SKM-1 (cell line): ENCODE measurements around the gene PDGFA.
"Not testable (repeated sequence)": the region's sequence is repeated elsewhere in the genome, so short reads cannot be mapped to it uniquely, and the experiment has no call there.

Source experiments
- DNase-seq: peaks from one replicate; lab custom pipeline; 2025; ENCODE audit not compliant: unreplicated experiment; lab: John Stamatoyannopoulos, UW

PDGFA gene

DNA sequence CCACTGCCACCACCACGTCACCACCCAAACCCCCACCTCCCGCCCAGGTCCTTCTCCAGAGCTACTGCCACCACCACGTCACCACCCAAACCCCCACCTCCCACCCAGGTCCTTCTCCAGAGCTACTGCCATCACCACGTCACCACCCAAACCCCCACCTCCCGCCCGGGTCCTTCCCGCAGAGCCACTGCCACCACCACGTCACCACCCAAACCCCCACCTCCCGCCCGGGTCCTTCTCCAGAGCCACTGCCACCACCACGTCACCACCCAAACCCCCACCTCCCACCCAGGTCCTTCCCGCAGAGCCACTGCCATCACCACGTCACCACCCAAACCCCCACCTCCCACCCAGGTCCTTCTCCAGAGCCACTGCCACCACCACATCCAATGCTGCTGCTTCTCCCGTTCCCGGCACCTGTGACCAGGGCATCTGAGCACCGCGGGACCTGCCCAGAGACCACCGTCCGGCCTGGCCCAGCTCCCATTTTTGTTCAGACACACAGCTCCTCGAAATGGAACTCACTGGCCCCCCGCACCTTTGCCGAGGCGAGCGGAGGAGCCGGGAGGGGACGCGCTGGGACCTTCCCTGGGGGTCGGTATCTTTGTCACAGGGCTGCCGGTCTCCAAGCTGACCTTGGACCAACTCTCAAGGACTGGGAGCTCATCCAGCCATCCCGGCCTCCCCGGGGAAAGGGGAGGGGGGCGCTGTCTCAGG, 32.7 kb upstream of the PDGFA start:
- not testable (repeated sequence) for DNase-seq

DNA sequence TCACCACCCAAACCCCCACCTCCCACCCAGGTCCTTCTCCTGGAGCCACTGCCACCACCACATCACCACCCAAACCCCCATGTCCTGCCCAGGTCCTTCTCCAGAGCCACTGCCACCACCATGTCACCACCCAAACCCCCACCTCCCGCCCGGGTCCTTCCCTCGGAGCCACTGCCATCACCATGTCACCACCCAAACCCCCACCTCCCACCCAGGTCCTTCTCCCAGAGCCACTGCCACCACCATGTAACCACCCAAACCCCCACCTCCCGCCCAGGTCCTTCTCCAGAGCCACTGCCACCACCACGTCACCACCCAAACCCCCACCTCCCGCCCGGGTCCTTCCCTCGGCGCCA, 31.9 kb upstream of the PDGFA start:
- DNase-seq, result not testable (repeated sequence)

DNA sequence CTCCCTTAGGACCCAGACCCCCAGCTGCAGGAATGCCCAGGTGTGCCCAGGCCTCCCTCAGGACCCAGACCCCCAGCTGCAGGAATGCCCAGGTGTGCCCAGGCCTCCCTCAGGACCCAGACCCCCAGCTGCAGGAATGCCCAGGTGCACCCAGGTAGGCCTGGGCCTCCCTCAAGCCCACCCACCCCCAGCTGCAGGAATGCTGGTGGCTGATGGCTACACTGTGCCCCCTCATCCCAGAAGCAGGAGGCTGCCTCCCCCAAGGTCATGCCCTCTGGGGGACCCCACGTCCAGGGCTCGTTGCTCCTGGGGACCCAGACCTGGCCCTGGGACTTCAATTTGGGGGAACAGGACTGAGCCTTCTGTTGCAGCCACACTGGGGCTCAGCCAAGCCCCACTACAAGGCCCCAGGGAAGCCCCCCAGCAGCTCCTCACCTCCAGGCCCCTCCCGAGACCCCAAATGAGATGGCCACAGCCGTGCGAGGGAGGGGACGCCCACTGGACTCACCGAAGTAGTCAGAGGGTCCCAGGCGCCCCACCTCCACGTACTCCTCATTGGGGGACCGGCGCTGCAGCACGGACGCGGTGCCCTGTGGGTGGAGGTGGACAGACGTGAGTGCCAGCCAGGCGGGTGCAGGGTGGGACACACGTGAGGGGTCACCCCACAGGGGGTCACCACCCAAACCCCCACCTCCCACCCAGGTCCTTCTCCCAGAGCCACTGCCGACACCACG, 31.4 kb upstream of the PDGFA start:
- no peak for DNase-seq

DNA sequence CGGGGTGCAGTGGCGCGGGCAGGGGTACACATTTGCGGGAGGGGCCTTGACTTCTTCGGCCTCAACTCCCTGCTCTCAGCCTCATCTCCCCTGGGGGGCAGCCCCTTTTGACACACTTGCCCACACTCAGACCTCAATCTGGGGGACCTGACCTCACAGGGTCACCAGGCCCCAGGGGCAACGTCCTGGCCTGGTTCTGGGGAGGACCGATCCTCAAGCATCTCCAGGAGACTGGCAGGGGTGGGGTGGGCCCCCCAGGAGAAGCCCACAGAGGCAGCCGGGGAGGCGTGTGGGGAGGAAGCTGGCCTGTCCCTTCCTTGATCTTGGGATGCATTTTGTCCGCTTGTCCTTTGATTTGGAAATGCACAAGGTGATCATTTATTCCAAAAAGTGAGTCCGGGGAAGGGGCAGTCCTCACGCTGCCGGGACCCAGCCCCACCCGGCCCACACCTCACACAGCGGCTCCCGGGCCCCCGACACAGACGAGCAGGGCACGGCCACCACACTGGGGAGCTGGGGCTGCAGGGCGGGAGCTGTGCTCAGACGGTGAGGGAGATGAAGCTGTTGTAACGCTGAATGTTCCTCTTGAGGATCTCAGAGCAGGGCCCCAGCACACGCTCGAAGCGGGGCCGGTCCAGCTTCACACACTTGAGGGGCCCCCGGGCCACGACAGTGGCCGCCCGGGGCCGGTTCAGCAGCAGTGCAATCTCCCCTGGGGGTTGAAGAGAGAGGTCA, 30.4 kb upstream of the PDGFA start:
- no peak for DNase-seq

DNA sequence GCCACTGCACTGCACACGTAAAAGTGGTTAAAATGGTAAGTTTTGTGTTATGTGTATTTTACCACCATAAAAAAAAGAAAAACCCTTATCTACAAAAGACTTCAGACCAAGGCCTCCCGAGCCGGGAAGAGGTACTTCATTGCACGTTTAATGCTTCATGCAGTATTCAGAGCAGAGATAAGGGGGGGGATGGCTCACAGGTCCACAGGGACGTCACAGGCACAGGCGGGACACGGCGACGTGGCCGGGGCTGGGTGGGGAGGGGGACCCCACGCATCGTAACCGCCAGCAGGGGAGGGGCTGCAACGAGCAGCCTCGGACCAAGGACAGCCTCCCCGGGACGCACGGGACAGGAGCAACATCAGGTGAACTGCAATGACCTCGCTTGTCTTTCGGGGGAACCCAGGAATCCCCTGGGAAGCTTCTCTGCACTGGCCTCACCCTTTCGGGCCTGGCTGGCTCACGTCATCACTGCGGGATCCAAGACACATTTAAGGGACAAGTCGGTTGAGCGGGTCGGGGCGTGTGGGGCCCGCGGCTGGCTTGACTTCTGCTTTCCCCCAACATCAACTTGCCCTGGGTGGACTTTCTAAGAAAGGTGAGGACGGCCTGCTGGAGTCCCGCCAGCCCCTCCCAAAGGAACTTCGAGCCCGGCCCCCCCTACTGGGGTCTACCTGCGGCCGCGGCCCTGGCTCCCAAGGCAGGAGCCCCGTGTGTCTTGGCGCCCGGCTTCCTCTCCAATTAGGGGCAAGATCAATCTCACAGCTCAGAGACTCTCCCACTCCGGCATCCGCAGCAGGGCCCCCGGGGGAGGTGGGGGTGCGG, 29.6 kb upstream of the PDGFA start:
- no peak for DNase-seq

DNA sequence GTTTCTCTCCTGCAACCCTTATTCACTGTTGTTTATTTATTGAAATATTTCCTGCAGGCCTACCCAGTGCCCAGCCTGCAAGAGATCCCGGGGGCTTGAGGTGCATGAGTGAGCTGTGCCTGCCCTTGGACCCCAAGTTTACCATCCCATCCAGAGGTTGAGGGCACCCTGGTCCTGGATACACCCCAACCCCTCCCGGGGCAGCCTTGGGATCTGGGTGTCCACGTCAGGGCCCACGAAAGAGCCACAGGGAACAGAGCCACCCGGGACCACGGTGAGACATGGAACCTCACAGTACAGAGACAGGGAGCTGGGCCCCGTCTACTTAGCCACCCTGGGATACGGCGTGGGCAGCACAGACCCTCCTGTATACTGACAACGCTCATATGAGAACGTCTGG, 28.8 kb upstream of the PDGFA start:
- no peak for DNase-seq

DNA sequence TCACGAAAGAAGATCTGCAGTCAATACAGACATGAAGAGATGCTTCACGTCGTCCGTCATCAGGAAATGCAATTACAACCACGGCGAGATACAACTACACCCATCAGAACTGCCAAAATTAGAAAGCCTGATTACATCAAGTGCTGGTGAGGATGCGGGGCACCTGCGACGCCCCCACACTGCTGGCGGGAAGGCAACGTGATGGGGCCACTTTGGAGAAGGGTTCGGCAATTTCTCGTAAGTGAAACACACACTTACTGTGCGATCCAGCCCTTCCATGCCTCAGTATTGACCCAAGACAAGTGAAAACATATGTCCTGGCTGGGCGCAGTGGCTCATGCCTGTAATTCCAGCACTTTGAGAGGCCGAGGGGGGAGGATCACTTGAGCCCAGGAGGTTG, 25.8 kb upstream of the PDGFA start:
- DNase-seq, result no peak

DNA sequence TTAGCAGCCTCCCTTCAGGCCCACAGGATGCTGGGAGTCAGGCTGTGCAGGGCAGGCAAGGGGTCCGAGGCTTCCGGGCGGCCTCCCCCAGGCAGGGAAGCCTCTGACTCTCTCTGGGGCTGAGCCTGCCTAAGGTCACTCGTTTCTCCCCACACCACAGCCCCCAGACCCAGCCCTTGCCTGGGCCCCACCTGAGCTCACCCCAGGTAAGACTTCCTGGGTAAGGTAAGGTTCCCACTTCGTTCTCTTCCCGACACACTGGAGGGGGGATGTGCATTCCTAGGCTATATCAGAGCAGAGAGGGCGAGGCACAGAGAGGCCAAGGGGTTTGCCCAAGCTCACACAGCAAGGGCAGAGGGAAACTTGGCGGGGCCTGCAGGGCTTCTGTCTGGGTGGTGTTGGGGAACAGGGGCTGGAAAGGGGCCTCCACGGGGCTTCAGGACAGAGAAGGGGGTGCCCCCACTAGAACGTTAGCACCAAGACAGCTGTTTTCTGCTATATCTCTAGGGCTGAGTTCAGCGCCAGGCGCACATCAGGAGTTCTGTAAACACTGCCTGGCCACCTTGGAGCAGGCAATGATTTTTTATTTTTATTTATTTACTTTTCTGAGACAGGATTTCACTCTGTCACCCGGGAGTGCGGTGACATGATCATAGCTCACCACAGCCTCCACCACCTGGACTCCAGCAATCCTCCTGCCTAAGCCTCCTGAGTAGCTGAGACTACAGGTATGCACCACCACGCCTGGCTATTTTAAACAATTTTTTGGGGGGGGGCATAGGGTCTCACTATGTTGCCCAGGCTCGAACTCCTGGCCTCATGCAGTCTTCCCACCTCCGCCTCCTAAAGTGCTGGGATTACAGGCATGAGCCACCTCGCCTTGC, 24.9 kb upstream of the PDGFA start:
- no peak for DNase-seq

DNA sequence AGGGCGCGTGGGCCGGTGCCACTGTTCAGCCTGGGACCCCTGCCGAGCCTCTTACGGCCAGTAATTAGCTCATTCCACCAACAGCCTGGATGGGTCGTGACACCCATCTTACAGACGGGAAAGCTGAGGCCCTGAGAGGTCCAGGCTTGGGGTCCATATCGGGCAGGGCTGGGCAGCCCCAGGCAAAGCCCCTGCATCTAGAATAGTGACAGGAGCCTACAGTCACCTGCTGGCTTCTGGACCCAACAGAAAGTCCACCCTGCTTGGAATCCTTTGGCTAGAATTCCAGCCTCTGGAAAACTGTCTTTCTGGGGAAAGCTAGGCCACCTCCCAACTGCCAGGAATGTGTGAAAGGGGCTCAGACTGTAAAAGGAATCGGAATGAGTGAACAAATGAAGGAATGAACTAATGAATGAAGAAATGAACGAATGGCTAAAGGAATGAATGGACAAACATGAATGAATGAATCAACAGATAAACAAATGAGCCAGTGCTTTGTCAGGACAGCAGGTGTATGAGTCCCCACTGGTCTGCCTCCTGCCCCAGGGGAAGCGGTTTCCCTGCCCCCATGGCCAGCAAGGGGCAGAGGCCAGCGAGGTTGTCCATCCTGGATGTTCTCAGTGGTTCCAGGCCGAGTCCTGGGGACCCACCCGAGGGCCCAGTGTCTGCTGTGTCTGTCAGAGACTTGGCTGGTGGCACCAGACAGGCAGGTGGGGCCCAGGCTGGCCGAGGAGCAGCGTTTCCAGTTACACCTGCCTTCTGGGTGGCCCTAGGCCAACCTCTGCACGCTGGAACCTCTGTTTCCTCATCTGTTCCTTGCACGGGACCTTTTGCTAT, 24.1 kb upstream of the PDGFA start:
- no peak for DNase-seq

DNA sequence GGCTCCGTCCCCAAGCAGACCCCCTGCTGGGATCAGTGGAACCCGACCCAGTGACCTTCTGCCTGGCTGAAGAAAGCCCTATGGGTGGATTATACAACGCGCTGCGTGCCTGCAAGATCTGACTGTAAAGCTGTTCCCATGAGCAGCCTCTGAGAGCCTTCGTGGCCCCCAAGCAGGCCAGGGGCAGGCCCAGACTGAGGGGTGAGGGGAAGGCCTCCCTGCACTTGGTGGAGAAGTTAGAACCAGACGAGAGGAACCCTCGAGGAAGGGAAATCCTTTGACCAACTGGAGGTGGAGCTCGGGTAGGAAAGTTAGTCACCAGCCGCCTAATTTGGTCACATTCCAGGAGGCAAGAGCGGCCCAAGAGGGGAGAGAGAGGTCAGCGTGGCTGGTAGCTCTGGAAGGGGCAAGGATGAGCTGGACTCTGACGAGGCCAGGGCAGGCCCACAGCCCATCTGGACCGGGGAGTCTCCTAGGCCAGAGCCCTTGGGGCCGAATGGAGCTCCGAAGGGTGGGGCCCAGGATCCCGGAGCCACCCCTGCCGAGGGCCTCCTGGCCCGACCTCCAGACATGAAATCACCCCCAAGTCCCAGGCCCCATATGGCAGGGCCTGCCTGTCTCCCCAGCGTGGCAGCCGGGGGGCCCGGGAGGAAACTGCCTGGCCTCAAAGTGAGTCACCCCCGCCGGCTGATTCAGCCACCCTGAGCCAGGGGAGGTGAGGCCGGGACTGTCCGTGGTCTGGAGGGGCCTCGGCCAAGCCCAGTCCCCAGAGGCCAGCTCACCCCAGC, 23.3 kb upstream of the PDGFA start:
- no peak for DNase-seq

DNA sequence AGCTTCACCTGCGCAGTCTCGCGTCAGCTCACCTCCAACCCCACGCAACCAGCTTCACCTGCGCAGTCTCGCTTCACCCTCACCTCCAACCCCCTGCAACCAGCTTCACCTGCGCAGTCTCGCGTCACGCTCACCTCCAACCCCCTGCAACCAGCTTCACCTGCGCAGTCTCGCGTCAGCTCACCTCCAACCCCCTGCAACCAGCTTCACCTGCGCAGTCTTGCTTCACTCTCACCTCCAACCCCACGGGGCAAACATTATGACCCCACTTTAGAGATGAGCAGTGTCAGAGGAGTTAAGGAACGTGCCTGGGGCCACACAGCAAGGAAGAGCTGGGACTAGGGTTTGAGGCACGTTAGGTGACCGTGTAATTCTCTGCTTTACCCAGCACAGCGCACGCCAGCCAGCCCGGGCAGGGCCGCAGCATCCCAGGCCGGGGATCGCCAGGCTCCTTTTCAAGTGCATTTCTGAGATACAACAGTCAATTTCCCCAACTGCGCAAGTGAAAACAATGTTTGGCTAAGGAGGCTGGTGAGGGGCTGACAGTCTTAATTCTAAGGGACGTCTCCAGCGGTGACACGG, 22.6 kb upstream of the PDGFA start:
- DNase-seq, result no peak

DNA sequence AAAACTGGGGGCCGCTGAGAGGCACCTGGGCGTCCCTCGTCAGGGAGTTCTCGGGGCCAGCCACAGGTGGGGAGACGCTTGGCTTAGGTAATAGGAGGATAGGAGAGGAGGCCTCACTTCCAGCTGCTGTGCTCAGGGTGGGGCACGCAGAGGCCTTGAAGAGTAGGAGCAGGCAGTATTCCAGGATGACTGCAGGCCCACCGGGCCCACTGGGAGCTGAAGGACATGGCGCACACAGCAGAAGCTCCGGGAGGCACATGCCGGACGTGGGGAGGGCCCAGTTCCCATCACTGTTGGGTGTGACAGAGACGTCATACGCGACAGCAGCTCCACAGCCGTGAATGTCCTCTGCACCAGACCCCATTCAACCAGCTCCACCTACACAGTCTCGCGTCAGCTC, 22.0 kb upstream of the PDGFA start:
- DNase-seq, result no peak

DNA sequence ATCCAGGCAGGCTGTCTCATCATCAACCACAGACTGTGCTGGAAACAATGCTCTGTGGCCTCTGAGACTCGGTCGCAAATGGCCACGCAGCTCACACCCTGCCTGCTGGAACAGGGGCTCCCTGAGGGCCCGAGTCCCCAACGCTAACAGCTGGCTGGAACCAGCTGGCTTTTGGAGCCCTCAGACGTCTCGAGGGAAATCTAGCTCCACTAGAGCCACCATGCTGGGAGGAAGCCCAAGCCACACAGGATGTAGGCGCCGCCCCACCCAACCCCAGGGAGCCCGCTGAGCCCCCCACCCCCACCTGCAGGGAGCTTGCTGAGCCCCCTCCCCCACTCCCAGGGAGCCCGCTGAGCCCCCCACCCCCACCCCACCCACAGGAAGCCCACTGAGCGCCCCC, 21.4 kb upstream of the PDGFA start:
- DNase-seq, result no peak

DNA sequence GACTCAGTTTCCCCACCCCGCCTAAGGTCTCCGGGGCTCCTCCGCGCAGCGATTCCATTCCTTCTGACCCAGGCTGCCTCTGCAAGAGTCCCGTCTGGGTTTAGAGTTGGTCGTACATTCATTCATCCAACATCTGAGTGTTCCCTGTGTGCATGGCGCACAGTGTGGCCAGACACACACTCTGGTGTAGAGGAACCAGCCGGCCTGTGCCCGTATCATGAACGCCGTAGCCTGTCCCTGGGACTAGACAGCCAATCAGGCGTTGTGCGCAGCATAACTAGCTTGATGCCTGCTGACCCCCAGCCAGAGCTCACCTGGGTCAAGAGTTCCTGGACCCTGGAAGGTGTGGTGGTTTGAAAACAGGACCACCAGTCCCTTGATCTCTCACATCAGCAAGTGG, 20.9 kb upstream of the PDGFA start:
- no peak for DNase-seq

DNA sequence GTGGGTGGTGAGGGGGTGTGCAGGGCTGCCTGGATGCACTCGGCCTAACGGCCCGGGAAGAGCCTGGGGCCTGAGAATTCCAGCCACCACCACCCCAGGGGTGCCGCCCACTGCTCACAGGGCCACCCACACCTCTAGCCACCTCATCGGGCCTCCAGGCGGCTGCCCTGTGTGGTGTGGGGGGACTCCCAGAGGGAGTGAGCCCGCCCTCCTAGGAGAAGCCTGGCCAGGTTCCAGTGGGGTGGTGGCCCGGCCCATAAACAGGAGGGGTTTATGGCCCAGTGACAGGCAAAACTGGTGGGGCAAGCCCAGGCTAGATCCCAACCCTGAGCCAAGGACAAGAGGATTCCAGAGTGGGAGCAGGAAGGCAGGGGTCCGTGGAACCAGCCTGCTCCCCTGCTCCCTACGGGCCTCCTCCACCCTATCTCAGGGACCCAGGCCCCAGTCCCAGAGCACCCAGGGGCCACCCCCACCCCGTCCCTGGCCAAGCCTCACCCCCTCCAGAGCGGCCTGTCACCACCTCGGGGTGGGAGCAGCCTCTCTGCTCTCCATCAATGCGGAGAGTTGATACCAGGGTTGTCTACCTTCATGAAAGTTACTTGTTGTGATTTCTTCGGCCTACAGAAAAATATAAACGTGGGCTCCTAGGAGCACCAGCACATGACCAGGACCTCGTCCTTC, 20.2 kb upstream of the PDGFA start:
- DNase-seq, result no peak

DNA sequence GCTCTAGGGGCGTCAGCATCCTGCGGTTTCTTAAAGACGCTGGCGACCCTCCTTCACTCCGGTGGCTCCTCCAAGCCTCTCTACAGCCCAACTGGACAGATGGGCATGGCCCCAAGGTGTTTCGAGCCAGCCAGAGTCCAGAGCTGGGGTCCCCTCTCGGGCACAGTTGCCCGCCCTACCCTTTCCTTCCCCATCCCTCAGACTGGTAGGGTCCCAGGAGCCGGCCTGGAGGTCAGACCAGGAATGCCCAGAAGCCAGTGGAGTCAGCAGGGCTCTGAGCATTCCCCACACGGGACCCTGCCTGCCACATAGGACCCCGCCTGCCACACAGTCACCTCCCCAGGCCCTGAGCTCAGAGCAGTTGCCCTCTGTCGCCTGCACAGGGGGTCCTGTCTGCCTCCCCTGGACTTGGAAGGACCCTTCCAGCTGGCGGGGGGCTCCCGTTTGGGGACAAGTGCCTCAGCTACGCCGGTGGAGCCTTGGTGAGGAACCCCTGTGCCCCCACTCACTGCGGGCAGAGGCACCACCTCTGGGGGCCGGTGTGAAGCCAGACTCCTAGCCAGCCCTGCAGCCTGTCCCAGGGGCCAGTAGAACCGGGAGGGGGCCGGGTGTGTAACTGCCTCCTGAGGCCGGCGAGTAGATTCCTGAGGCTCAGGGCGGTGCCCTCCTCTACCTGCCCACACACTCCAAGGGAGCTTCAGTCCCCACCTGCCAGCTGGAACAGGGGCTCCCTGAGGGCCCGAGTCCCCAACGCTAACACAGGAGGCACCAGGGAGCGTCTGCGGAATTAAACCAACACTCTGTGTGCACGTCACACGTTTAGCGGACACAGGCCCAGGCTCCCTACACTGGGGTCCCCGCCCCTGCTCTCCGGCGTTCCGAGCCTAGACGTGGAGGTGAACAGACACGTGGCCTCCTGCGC, 19.4 kb upstream of the PDGFA start:
- DNase-seq, result no peak
